Colonic mucosa (tissue), 4 donors: ENCODE results near the gene PRKCH. TPM values are rescaled to one million over a fixed set of nuclear protein-coding genes. Genes with fewer than 3 reads are reported as not detected.

Experiments used
- DNase-seq: peaks from one replicate; pipeline ENCODE4 v3.0.0-alpha.2; 2020
- H3K27ac ChIP-seq: fragments of 200-600 bp; one replicate; pipeline ENCODE4 v1.8.0; 2021
- H3K27me3 ChIP-seq: fragments of 200-600 bp; one replicate; pipeline ENCODE4 v1.8.0; 2021
- H3K36me3 ChIP-seq: fragments of 200-600 bp; one replicate; pipeline ENCODE4 v1.8.0; 2021
- H3K4me1 ChIP-seq: fragments of 200-600 bp; one replicate; pipeline ENCODE4 v1.8.0; 2021; ENCODE audit warnings: mild to moderate bottlenecking
- H3K4me3 ChIP-seq: fragments of 200-600 bp; one replicate; pipeline ENCODE4 v1.8.0; 2021
- H3K9ac ChIP-seq, 2 donors: one replicate each; pipeline ENCODE4 v1.7.0; 2013; ENCODE audit warnings: control low read depth in 2 of 2, low read depth in 2 of 2, low read length in 2 of 2
- H3K9me3 ChIP-seq: fragments of 200-600 bp; one replicate; pipeline ENCODE4 v1.8.0; 2021
- intact Hi-C: fragments of 100-400 bp; cut with DNase I; formaldehyde crosslinking; loops from one replicate; pipeline ENCODE4 v1.14.1; 2022
- total RNA-seq, 2 donors: library from RNA; stranded (reverse); fragmentation: NEBNext Ultra II Directional in 1 of 2; extraction: Animal tissue kit (Norgen Biotek cat#: 25700) in 1 of 2; gene quantifications; one replicate each; pipeline ENCODE4 v1.2.1, GENCODE V29; 2021
- TF ChIP-seq, protein P1 (sequence below): fragments of 200-600 bp; IDR thresholded peaks from one replicate; pipeline ENCODE4 v1.8.0; 2022; ENCODE audit warnings: antibody characterized with exemption, mild to moderate bottlenecking
- donor health status: healthy.
- donor health status: DM: no; HTN: no; CAD: no.
- donor health status: DM: no; HTN: no; CAD: no.

The PRKCH gene
- total RNA-seq, 2 donors from 2014 or later = 11.4 to 11.5 TPM

DNA sequence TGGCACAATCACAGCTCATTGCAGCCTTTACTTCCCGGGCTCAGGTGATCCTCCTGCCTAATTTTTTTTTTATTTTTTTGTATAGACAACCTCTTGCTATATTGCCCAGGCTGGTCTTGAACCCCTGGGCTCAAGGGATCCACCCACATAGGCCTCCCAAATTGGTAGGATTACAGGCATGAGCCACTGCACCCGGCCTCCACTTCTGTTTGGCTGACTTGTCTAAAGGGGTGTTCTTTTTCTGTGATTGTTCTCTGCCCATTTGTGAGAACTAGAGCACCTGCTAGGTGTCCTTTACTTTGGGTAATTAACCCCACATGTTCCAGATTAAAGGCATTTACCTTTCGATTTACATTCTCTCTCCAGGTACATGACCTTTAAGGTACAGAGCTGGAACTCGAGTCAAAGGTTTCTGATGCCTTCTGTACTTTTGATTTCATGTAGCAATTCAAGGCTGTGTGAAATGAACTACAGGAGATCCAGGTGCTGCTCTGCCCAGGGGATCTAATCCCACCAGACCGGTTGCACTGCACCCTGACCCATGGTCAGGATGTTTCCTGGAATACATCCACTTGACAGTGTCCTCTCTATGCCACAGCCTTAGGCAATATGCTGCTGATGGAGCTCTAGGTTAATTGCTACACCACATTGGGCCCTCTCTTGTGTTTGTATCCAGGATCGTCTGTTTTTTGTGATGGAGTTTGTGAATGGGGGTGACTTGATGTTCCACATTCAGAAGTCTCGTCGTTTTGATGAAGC, 163.6 kb downstream of the PRKCH start:
- DNase-seq = no peak
- Histone ChIP-seq H3K36me3 (no peaks in the 10 kb centered on the region), H3K27ac (no peak overlapping the region), H3K9ac (no peak overlapping the region), H3K9me3 (no peaks in the 10 kb centered on the region), H3K4me3 (no peak overlapping the region), H3K4me1 (no peaks in the 10 kb centered on the region), H3K27me3 (no peaks in the 10 kb centered on the region)
- TF ChIP-seq, protein P1, sequence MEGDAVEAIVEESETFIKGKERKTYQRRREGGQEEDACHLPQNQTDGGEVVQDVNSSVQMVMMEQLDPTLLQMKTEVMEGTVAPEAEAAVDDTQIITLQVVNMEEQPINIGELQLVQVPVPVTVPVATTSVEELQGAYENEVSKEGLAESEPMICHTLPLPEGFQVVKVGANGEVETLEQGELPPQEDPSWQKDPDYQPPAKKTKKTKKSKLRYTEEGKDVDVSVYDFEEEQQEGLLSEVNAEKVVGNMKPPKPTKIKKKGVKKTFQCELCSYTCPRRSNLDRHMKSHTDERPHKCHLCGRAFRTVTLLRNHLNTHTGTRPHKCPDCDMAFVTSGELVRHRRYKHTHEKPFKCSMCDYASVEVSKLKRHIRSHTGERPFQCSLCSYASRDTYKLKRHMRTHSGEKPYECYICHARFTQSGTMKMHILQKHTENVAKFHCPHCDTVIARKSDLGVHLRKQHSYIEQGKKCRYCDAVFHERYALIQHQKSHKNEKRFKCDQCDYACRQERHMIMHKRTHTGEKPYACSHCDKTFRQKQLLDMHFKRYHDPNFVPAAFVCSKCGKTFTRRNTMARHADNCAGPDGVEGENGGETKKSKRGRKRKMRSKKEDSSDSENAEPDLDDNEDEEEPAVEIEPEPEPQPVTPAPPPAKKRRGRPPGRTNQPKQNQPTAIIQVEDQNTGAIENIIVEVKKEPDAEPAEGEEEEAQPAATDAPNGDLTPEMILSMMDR = no peak
- intact Hi-C loops = no loop called here

DNA sequence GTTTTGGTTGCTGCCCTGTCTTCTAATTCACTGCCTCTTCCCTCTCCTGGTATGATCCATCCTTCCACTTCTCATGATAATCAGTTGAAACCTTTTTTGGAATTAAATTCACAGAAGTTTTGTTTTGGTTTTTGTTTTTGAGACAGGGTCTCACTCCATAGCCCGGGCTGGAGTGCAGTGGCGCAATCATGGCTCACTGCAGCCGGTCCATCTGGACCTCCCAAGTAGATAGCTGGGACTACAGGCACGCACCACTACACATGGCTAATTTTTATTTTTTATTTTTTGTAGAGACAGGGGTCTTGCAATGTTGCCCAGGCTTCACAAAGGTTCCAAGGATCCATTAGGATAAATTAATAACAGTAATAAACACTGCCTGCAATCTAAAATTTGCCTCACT, 164.3 kb downstream of the PRKCH start:
- H3K4me1 ChIP-seq = no peaks in the 10 kb centered on the region

DNA sequence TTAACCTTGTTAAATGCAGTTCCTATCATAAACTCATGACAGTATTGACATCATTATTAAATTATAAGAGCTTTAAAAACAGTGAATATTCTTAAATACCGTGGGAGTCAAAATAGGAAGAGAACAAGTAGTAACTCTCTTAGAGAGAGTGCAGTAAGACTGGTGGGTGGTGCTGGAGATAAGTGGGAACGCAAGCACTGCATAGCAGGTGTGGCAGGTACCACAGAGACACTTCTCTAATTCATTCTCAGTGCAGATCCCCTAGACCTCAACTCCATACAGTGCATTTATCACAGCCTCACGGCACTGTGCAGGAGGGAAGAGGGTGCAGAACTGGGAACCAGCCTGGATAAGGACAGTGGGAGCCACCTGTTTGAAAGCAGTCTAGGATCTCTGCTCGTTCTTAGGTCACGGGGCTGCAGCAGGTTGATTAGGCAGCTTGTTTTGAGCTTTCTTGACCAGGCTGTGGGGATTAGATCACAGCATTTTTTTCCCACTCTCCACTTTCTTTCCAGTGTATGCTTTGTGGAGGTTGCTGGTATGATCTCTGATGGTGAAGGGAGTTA, 165.6 kb downstream of the PRKCH start:
- TF ChIP-seq, protein P1 = no peak
- Histone ChIP-seq H3K9ac (no peak overlapping the region), H3K36me3 (no peaks in the 10 kb centered on the region), H3K4me1 (no peaks in the 10 kb centered on the region), H3K27me3 (no peaks in the 10 kb centered on the region), H3K4me3 (no peak overlapping the region), H3K27ac (no peak overlapping the region), H3K9me3 (no peaks in the 10 kb centered on the region)
- intact Hi-C loops = no loop called here
- DNase-seq = no peak

More for the DNA sequence above, 164.3 kb downstream of the PRKCH start:
- Histone ChIP-seq H3K36me3 (no peaks in the 10 kb centered on the region), H3K27ac (no peak overlapping the region), H3K27me3 (no peaks in the 10 kb centered on the region), H3K9ac (no peak overlapping the region), H3K4me3 (no peak overlapping the region), H3K9me3 (no peaks in the 10 kb centered on the region)
- TF ChIP-seq, protein P1 = no peak
- no peak for DNase-seq
- intact Hi-C loops = no loop called here

DNA sequence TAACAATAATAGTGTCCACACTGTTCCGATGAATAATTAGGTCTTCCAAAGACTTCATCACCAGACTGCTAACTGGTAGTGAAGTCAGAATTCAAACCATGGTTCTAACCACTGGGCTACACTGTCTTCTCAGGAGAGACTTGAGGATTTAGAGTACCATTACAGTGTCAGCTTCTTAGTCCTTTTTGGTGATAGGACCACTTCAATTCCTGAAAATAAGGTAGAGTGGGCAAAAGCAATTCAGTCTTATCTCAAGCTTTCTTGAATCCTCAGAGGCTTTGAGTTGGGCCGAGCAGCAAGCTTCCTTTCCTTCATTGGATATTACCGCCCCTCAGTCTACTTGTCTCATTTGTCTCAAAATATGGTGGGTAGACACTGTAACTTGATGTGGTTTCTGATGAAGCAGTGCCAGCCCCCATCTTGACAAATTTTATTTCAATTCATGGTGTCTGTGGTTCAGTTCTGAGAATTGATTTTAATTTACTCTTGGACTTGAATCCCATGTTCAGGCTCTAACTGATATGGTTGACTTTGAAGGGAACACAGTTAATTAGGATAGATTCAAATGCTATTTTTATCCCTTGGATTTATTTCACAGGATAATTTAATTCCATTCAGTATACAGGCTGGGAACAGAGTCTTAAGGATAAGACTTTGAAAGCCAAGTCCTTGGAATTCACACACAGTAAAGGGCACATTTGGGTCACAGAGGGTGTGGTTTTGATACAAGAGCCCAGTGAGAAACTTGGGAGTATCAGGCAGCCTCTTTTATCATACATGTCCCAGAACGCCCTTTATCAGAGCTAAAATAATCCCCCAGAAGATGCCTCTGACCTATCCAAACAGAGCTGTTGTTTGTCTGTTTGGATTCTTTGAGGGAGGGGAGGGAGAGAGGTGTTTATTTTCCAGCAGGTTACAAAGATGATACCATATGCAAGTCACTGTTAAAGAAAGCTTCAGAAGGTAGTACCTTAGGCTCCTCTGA, 167.3 kb downstream of the PRKCH start:
- intact Hi-C loops = no loop called here
- Histone ChIP-seq H3K9me3 (no peaks in the 10 kb centered on the region), H3K9ac (no peak overlapping the region), H3K4me1 (no peaks in the 10 kb centered on the region), H3K27me3 (no peaks in the 10 kb centered on the region), H3K36me3 (no peaks in the 10 kb centered on the region), H3K4me3 (no peak overlapping the region), H3K27ac (no peak overlapping the region)
- TF ChIP-seq, protein P1 = no peak
- DNase-seq = no peak

DNA sequence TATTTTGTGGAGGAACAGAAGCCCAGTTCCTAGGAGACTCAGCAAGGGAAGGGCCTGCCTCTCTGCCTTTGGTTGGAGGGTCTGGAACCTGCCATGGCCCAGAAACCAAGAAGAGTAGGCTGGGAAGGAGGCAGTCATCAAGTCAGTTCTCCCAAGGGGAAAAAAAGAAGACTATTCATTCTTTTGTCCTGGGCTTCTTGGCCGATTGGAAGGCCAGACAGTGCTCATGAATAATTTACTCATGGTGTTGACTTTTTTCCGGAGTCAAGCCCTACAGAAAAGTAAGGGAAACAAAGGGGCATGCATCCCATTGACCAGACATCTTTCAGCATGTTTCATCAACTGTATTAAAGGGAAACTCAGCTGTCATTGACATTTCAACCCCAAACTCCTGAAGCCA, 168.1 kb downstream of the PRKCH start:
- Histone ChIP-seq H3K4me1 (no peaks in the 10 kb centered on the region), H3K36me3 (no peaks in the 10 kb centered on the region), H3K9me3 (no peaks in the 10 kb centered on the region), H3K27me3 (no peaks in the 10 kb centered on the region), H3K9ac (no peak overlapping the region), H3K4me3 (no peak overlapping the region), H3K27ac (peak overlapping the region; percentile 4)
- TF ChIP-seq, protein P1 = no peak
- intact Hi-C loops = no loop called here
- DNase-seq = no peak
